Endothelial cell of umbilical vein (primary cell): ENCODE results near the gene CA11. TPM values are rescaled to one million over a fixed set of nuclear protein-coding genes. Genes with fewer than 3 reads are reported as not detected.

ENCODE experiments used
- BruUV-seq: library from RNA; stranded (reverse); fragments of 400-500 nt; replicated peaks from 2 replicates; lab custom pipeline; 2021; lab: Mats Ljungman, UMichigan
- CTCF ChIA-PET: fragments of 300-600, 350-600 bp; sonication (Branson Sonifier 250); formaldehyde crosslinking; loops from one replicate; lab custom pipeline; 2021; ENCODE audit warnings: antibody characterized with exemption, inconsistent platforms; lab: Charles Lee
- POLR2A ChIA-PET: fragments of 300-600, 350-600 bp; sonication (Branson Sonifier 250); formaldehyde crosslinking; loops from one replicate; lab custom pipeline; 2021; ENCODE audit warnings: antibody characterized with exemption, inconsistent platforms; lab: Charles Lee
- DNase-seq: peaks from one replicate; pipeline ENCODE4 v3.0.0-alpha.2; 2011; ENCODE audit warnings: low read depth, low spot score
- FAIRE-seq: peaks from 2 replicates; lab custom pipeline; 2011; peaks lifted over from hg19 to GRCh38; lab: Jason Lieb, UNC
- H2AFZ ChIP-seq: 2 replicates; pipeline ENCODE4 v1.6.0; 2012; ENCODE audit warnings: low read depth, low read length, control low read depth, inconsistent platforms
- H3K27ac ChIP-seq: 2 replicates; pipeline ENCODE4 v1.5.1; 2011; ENCODE audit warnings: low read depth, mild to moderate bottlenecking, control low read depth, low read length, moderate library complexity; ENCODE audit not compliant: insufficient read depth
- H3K27me3 ChIP-seq, 2 experiments: 2 replicates each; pipeline versions ENCODE4 v1.6.0 to v1.6.1; 2011; ENCODE audit warnings: low read length in 2 of 2, mixed read lengths in 1 of 2; ENCODE audit not compliant: control insufficient read depth in 2 of 2, insufficient read depth in 2 of 2
- H3K36me3 ChIP-seq, 2 experiments: 2 replicates in 1 of 2; 3 replicates in 1 of 2; pipeline ENCODE4 v1.5.1; 2011; ENCODE audit warnings: low read length in 2 of 2, mild to moderate bottlenecking in 1 of 2, moderate library complexity in 1 of 2; ENCODE audit not compliant: control insufficient read depth in 2 of 2, insufficient read depth in 2 of 2; ENCODE audit errors: extremely low read depth in 1 of 2
- H3K4me1 ChIP-seq: 3 replicates; pipeline ENCODE4 v1.5.1; 2011; ENCODE audit warnings: mild to moderate bottlenecking, low read length; ENCODE audit not compliant: control insufficient read depth, insufficient read depth; ENCODE audit errors: extremely low read depth
- H3K4me2 ChIP-seq: 2 replicates; pipeline ENCODE4 v1.6.1; 2011; ENCODE audit warnings: low read length, control low read depth, mixed read lengths; ENCODE audit not compliant: insufficient read depth
- H3K4me3 ChIP-seq, 3 experiments: fragments of 200-600 bp in 1 of 3; sonication (generic), shearing (Covaris generic) in 1 of 3; replicated peaks in 1 of 3; 2 replicates each; pipeline ENCODE4 v1.5.1; 2011 to 2016; ENCODE audit warnings: control low read depth in 3 of 3, low read length in 3 of 3, mild to moderate bottlenecking in 2 of 3, inconsistent platforms in 1 of 3, low read depth in 1 of 3, moderate library complexity in 1 of 3; ENCODE audit not compliant: insufficient read depth in 1 of 3
- H3K79me2 ChIP-seq: 2 replicates; pipeline ENCODE4 v1.6.0; 2012; ENCODE audit warnings: low read length, inconsistent platforms; ENCODE audit not compliant: control insufficient read depth, insufficient read depth
- H3K9ac ChIP-seq: replicated peaks from 2 replicates; pipeline ENCODE3; 2011; ENCODE audit warnings: low read length, control low read depth; ENCODE audit not compliant: insufficient read depth; ENCODE audit errors: extremely low read depth
- H3K9me1 ChIP-seq: replicated peaks from 3 replicates; pipeline ENCODE4 v1.6.0; 2011; ENCODE audit warnings: mild to moderate bottlenecking, low read length; ENCODE audit not compliant: control insufficient read depth, insufficient read depth; ENCODE audit errors: extremely low read depth
- H3K9me3 ChIP-seq: replicated peaks from 2 replicates; pipeline ENCODE4 v1.5.1; 2012; ENCODE audit warnings: low read length, inconsistent platforms; ENCODE audit not compliant: control insufficient read depth, insufficient read depth
- H4K20me1 ChIP-seq: replicated peaks from 2 replicates; pipeline ENCODE3; 2011; ENCODE audit warnings: mild to moderate bottlenecking, low read length; ENCODE audit not compliant: control insufficient read depth, insufficient read depth; ENCODE audit errors: extremely low read depth
- EZH2 ChIP-seq: IDR thresholded peaks from 2 replicates; pipeline ENCODE4 v1.6.1; 2012; ENCODE audit warnings: borderline replicate concordance, low read depth, mild to moderate bottlenecking, moderate library complexity, low read length, inconsistent platforms; ENCODE audit not compliant: severe bottlenecking
- FOS ChIP-seq: IDR thresholded peaks from 2 replicates; pipeline ENCODE4 v1.6.1; 2011; ENCODE audit warnings: mild to moderate bottlenecking, low read length, moderate library complexity, borderline replicate concordance; ENCODE audit not compliant: insufficient read depth
- GATA2 ChIP-seq: IDR thresholded peaks from 2 replicates; pipeline ENCODE4 v1.7.0; 2011; ENCODE audit warnings: low read depth, mild to moderate bottlenecking, moderate library complexity, mixed read lengths, low read length; ENCODE audit not compliant: insufficient read length, insufficient read depth
- JUN ChIP-seq: IDR thresholded peaks from 2 replicates; pipeline ENCODE4 v1.6.1; 2011; ENCODE audit warnings: borderline replicate concordance, low read depth; ENCODE audit not compliant: insufficient read length, insufficient read depth
- POLR2AphosphoS5 ChIP-seq: IDR thresholded peaks from 2 replicates; pipeline ENCODE4 v1.6.1; 2012; ENCODE audit warnings: low read depth, mild to moderate bottlenecking, control low read depth, low read length, moderate library complexity; ENCODE audit not compliant: insufficient read depth
- dilution Hi-C: fragments of 300-500 bp; cut with MboI; formaldehyde crosslinking; loops from one replicate; pipeline ENCODE4 v1.15.0; 2019; ENCODE audit warnings: low sequenced_read_pairs; ENCODE audit not compliant: extremely low pct_ligation_motif_present
- intact Hi-C: fragments of 100-400 bp; cut with micrococcal nuclease; formaldehyde crosslinking; loops from one replicate; pipeline ENCODE4 v1.10.0; 2022
- polyA plus RNA-seq, 4 experiments: library from polyadenylated mRNA; depleted of rRNA in 3 of 4; stranded (reverse) in 3 of 4; unstranded in 1 of 4; fragments of >200 nt; gene quantifications; 2 replicates each; pipeline versions ENCODE4 v1.2.1 to v1.2.3, GENCODE V29; 2011 to 2012; ENCODE audit warnings: missing spikeins in 1 of 4
- total RNA-seq: library from RNA; stranded (reverse); gene quantifications from 2 replicates; pipeline ENCODE4 v1.2.3, GENCODE V29; 2021
- TF ChIP-seq, protein P1 (sequence below), 2 donors: IDR thresholded peaks; 1 replicate in 1 of 2; 2 replicates in 1 of 2; pipeline ENCODE4 v1.5.1; 2011; ENCODE audit warnings: low read length in 2 of 2, mild to moderate bottlenecking in 2 of 2, moderate library complexity in 2 of 2, control low read depth in 1 of 2, inconsistent platforms in 1 of 2, low read depth in 1 of 2; ENCODE audit not compliant: insufficient read depth in 1 of 2; ENCODE audit errors: extremely low read depth in 1 of 2
- TF ChIP-seq, protein P2 (sequence below): IDR thresholded peaks from 2 replicates; pipeline ENCODE4 v1.6.1; 2011; ENCODE audit not compliant: insufficient read depth, insufficient read length

CA11 gene
- total and polyA plus RNA-seq, 2 donors (not counting 3 experiments of a cell fraction or from before 2014, with no cell fraction given), result 2.8 to 4.7 TPM

DNA sequence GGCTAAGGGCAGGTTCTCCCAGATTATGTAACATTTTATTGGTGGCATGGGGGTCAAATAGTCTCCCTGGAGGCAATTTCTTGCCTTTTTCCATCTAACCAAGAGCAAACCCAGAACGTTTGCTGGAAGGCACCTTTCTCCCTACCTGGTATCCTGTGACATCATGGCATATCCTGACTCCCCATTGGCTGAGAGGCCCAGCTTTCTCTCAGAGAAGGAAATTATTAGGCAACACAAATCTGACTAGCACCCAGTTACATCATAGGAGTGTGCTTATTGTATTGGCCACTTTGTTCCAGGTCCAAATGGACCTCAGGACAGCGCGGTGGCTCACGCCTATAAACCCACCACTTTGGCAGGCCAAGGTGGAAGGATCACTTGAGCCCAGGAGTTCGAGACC is 13.8 kb upstream of the CA11 start:
- no peaks in the 10 kb centered on the region for H3K9me3 ChIP-seq
- peaks cover 0 to 2% of the 10 kb centered on the region in 2 experiments for H3K27me3 ChIP-seq
- no TSS peak for BruUV-seq
- no peak for TF ChIP-seq EZH2
- TF ChIP-seq GATA2, result no peak
- TF ChIP-seq, protein P1, sequence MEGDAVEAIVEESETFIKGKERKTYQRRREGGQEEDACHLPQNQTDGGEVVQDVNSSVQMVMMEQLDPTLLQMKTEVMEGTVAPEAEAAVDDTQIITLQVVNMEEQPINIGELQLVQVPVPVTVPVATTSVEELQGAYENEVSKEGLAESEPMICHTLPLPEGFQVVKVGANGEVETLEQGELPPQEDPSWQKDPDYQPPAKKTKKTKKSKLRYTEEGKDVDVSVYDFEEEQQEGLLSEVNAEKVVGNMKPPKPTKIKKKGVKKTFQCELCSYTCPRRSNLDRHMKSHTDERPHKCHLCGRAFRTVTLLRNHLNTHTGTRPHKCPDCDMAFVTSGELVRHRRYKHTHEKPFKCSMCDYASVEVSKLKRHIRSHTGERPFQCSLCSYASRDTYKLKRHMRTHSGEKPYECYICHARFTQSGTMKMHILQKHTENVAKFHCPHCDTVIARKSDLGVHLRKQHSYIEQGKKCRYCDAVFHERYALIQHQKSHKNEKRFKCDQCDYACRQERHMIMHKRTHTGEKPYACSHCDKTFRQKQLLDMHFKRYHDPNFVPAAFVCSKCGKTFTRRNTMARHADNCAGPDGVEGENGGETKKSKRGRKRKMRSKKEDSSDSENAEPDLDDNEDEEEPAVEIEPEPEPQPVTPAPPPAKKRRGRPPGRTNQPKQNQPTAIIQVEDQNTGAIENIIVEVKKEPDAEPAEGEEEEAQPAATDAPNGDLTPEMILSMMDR (IDR thresholded peaks at IDR 0.05; ENCODE audit: extremely low read depth in 1 of 2, insufficient read depth in 1 of 2, low read depth in 1 of 2, low read length in 2 of 2), result no peak
- no peak for TF ChIP-seq JUN
- no peak for TF ChIP-seq FOS
- TF ChIP-seq, protein P2, sequence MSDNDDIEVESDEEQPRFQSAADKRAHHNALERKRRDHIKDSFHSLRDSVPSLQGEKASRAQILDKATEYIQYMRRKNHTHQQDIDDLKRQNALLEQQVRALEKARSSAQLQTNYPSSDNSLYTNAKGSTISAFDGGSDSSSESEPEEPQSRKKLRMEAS, result no peak
- TF ChIP-seq POLR2AphosphoS5, result no peak
- H3K9ac ChIP-seq, result no peak overlapping the region
- DNase-seq, result no peak
- H3K36me3 ChIP-seq, result no peaks in the 10 kb centered on the region
- dilution Hi-C loops, result no loop called here
- H2AFZ ChIP-seq, result no peak overlapping the region
- no peaks in the 10 kb centered on the region for H4K20me1 ChIP-seq
- no peak overlapping the region for H3K27ac ChIP-seq
- no peak overlapping the region for H3K4me3 ChIP-seq
- peak; percentile 21 for FAIRE-seq
- no peaks in the 10 kb centered on the region for H3K9me1 ChIP-seq
- CTCF ChIA-PET, result no interaction called here
- POLR2A ChIA-PET, result interaction anchor here (0.7 kb wide), 1 partner anchor 296 kb away, joined by 4 read pairs; the partner anchor contains the start of gene SYNGR4
- no peaks in the 10 kb centered on the region for H3K79me2 ChIP-seq
- H3K4me1 ChIP-seq, result peaks cover 2% of the 10 kb centered on the region
- no peak overlapping the region for H3K4me2 ChIP-seq
- intact Hi-C loops, result no loop called here
